ENCODE data around the gene CD86. TPM values are rescaled to one million over a fixed set of nuclear protein-coding genes. Genes with fewer than 3 reads are reported as not detected.

Gene CD86
- total and polyA plus RNA-seq, 9 of the 15 experiments (the other 6 are each of a cell fraction or from before 2014, with no cell fraction given): 0.16 TPM; not detected in 8

GRCh38 chr3:122167630-122168029 lies 112.5 kb downstream of the CD86 start (continued):
- TF ChIP-seq AFF4 (CRISPR knock-in tag; IDR thresholded peaks at IDR 0.05): no peak
- TF ChIP-seq BRD4 (IDR thresholded peaks at IDR 0.05): no peak
- TF ChIP-seq RNF2 (IDR thresholded peaks at IDR 0.05): no peak
- no peak for TF ChIP-seq YY1 (IDR thresholded peaks at IDR 0.05; ENCODE audit: borderline replicate concordance in 1 of 3, control insufficient read depth in 1 of 3, extremely low read depth in 1 of 3, insufficient read depth in 3 of 3, insufficient read length in 1 of 3, insufficient replicate concordance in 2 of 3, low read depth in 1 of 3, low read length in 2 of 3)

DNA sequence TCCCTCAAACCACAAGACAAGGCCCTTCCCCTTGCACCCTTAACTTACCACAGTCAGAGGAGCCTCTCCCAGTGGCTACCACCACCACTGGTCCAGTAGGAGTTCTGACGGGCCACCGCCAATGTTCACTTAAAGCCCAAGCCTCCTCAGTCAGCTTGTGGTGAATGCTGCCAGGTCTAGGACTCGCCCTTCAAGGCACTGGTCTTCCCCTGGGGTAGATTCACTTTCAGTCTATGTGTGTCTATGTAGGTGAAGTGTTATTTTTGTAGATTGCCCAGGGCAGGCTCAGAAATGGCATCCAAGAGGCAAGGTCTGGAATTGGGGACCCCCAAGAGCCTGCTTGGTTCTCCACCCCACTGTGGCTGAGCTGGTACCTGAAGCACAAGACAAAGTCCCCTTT lies 112.9 kb downstream of the CD86 start:
- 0% methylated on average over 2 of the region's 3 CpGs for WGBS (ENCODE audit: insufficient coverage, low coverage, missing lambda C conversion rate)
- CTCF ChIA-PET (ENCODE audit: low intra/inter-chr PET ratio): no interaction called here
- H3K27me3 ChIP-seq (ENCODE audit: control insufficient read depth in 2 of 2, insufficient read depth in 2 of 2, low read length in 2 of 2): no peaks in the 10 kb centered on the region
- no peak for DNase-seq (ENCODE audit: extremely low read depth in 1 of 4, low spot score in 3 of 4)
- no peak overlapping the region for H2AFZ ChIP-seq (ENCODE audit: low read depth, low read length)
- no peaks in the 10 kb centered on the region for H3K9me1 ChIP-seq (ENCODE audit: control insufficient read depth, insufficient read depth, low read length)
- H3K79me2 ChIP-seq (ENCODE audit: control insufficient read depth, insufficient read depth, low read length): no peaks in the 10 kb centered on the region
- in situ Hi-C loops (cut with MboI) (no loop called here), intact Hi-C loops (cut with micrococcal nuclease) (no loop called here)
- no peak overlapping the region for H3K27ac ChIP-seq (ENCODE audit: extremely low read depth, low read depth, low read length)
- no peak overlapping the region for H3K9ac ChIP-seq (ENCODE audit: insufficient read depth in 1 of 2, low read depth in 2 of 2, low read length in 2 of 2)
- POLR2A ChIA-PET: interaction anchor here (0.5 kb wide), 1 partner anchor 14 kb away, joined by 3 read pairs; no protein-coding TSS in a partner anchor
- no TSS peak for BruUV-seq (replicated peaks)
- no peaks in the 10 kb centered on the region for H4K20me1 ChIP-seq (replicated peaks; ENCODE audit: control insufficient read depth, insufficient read depth, low read length)
- no peak for ATAC-seq
- no peak overlapping the region for H3K4me2 ChIP-seq (ENCODE audit: insufficient read depth, low read length)
- no peaks in the 10 kb centered on the region for H3K4me1 ChIP-seq (replicated peaks in 1 of 2; ENCODE audit: control insufficient read depth in 2 of 2, insufficient read depth in 2 of 2, low read length in 2 of 2)
- no peaks in the 10 kb centered on the region for H3K9me3 ChIP-seq (replicated peaks; ENCODE audit: control insufficient read depth, insufficient read depth, low read depth, low read length)
- no peak overlapping the region for H3K4me3 ChIP-seq
- FAIRE-seq: no peak
- no peaks in the 10 kb centered on the region for H3K36me3 ChIP-seq (ENCODE audit: control insufficient read depth, insufficient read depth, low read length)
- no peak for TF ChIP-seq NCOR1 (IDR thresholded peaks at IDR 0.05)
- TF ChIP-seq TBP (optimal IDR thresholded peaks at IDR 0.05; ENCODE audit: low read depth, low read length): no peak
- TF ChIP-seq, protein P1, sequence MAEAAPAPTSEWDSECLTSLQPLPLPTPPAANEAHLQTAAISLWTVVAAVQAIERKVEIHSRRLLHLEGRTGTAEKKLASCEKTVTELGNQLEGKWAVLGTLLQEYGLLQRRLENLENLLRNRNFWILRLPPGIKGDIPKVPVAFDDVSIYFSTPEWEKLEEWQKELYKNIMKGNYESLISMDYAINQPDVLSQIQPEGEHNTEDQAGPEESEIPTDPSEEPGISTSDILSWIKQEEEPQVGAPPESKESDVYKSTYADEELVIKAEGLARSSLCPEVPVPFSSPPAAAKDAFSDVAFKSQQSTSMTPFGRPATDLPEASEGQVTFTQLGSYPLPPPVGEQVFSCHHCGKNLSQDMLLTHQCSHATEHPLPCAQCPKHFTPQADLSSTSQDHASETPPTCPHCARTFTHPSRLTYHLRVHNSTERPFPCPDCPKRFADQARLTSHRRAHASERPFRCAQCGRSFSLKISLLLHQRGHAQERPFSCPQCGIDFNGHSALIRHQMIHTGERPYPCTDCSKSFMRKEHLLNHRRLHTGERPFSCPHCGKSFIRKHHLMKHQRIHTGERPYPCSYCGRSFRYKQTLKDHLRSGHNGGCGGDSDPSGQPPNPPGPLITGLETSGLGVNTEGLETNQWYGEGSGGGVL (CRISPR knock-in tag; IDR thresholded peaks at IDR 0.05): no peak
- TF ChIP-seq, protein P2, sequence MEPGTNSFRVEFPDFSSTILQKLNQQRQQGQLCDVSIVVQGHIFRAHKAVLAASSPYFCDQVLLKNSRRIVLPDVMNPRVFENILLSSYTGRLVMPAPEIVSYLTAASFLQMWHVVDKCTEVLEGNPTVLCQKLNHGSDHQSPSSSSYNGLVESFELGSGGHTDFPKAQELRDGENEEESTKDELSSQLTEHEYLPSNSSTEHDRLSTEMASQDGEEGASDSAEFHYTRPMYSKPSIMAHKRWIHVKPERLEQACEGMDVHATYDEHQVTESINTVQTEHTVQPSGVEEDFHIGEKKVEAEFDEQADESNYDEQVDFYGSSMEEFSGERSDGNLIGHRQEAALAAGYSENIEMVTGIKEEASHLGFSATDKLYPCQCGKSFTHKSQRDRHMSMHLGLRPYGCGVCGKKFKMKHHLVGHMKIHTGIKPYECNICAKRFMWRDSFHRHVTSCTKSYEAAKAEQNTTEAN (CRISPR knock-in tag; IDR thresholded peaks at IDR 0.05): no peak
